Occipital lobe (tissue), 2 donors: Measurements from ENCODE around the gene TSPAN5. TPM values are rescaled to one million over a fixed set of nuclear protein-coding genes. Genes with fewer than 3 reads are reported as not detected.
"Not testable (repeated sequence)": the region's sequence is repeated elsewhere in the genome, so short reads cannot be mapped to it uniquely, and the experiment has no call there.

Experiments used
- DNase-seq: peaks from one replicate; lab custom pipeline; 2025; lab: John Stamatoyannopoulos, UW
- total RNA-seq: library from RNA; depleted of rRNA; stranded (reverse); fragments of >200 nt; gene quantifications from one replicate; pipeline ENCODE4 v1.2.3, GENCODE V29; 2014

The TSPAN5 gene
- total RNA-seq, 1 donor from 2014 or later, result 90.5 TPM

DNA sequence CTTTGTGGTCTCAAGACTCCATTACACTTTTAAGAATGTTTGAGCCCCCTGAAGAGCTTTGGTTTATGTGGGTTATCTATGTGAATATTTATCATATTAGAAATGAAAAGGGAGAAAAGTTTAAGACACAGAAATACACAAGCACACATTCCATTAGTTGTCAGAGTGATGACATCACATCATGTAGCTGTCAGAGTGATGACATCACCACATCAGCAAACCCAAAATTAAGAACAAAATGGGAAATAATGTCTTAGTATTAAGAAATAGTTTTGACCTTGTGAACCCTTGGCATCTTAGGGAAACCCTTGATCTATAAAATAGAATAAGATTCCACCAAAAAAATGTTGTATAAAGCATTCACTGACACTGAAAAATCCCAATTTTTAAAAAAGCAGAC is 195.9 kb downstream of the TSPAN5 start:
- DNase-seq, result no peak

DNA sequence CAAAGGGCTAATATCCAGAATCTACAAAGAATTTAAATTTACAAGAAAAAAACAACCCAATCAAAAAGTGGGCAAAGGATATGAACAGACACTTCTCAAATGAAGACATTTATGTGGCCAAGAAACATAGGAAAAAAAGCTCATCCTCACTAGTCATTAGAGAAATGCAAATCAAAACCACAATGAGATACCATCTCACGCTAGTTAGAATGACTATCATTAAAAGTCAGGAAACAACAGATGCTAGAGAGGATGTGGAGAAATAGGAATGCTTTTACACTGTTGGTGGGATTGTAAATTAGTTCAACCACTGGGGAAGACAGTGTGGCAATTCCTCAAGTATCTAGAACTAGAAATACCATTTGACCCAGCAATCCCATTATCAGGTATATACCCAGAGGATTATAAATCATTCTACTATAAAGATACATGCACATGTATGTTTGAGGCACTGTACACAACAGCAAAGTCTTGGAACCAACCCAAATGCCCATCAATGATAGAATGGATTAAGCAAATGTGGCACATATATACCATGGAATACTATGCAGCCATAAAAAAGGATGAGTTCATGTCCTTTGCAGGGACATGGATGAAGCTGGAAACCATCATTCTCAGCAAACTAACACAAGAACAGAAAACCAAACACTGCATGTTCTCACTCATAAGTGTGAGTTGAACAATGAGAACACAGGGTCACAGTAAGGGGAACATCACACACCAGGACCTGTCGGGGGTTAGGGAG is 197.1 kb downstream of the TSPAN5 start:
- DNase-seq, result not testable (repeated sequence)

DNA sequence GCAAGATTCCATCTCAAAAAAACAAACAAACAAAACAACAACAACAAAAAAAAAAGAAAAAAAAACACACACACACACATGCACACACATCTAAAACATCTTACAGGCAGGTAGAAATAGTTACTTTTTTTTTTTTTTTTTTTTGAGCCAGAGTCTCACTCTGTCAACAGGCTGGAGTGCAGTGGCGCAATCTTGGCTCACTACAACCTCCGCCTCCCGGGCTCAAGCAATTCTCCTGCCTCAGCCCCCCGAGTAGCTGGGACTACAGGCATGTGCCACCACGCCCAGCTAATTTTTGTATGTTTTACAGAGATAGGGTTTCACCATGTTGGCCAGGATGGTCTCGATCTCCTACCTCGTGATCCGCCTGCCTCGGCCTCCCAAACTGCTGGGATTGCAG is 201.0 kb downstream of the TSPAN5 start:
- DNase-seq, result not testable (repeated sequence)

DNA sequence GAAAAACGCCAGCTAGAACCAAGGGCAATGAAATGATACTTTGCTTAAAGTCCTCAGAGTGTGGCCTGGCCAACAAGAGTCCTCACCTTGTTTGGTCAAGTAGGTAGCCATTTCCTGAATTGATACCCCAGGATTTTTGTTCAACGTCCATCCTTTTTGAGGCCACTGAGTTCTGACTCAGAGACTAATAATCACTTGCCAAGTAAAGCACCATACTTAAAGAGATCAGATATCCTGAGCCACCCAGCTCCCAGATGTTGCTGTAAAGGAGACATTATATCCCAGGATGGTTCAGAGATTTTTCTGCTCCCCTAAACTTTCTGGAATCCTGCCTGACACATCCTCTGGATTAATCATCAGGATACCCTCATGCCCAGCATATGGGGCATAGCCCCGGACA is 206.3 kb downstream of the TSPAN5 start:
- no peak for DNase-seq

DNA sequence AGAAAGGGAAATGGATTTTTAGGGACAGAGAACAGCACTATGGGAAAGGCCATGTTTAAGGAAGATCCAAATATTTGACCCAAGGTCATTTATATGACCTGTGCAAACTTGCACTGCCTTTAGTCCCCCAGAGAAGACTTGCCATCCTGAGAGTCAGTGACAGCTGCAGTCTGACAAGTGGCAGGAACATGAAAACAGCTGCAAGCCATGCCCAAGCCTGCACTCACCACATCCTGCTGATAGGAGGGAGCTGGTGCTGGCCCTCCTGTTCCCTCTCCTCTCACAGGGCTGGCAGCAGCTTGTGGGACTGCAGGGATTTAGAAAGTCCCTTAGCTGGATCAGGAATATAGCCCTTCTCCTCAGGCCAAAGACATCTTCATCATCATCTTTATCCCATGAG is 209.5 kb downstream of the TSPAN5 start:
- DNase-seq, result no peak

DNA sequence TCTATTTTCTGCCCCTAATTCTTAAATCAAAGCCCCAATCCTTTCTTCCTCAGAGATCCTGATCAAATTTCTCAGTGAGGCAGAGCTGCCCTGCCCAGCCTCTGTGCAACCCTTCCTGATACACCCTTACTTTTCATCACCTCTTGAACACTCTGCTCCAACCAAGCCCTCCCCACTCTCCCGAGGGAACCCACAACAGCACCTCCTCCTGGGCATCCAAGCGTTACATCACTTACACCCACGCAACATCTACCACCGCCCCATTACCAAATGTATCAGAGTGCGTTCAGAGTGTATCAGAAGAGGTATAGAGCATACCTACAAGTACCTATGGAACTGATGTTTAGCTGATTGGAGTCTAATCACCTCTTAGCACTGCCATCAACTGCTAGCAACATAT is 210.8 kb downstream of the TSPAN5 start:
- DNase-seq, result no peak

DNA sequence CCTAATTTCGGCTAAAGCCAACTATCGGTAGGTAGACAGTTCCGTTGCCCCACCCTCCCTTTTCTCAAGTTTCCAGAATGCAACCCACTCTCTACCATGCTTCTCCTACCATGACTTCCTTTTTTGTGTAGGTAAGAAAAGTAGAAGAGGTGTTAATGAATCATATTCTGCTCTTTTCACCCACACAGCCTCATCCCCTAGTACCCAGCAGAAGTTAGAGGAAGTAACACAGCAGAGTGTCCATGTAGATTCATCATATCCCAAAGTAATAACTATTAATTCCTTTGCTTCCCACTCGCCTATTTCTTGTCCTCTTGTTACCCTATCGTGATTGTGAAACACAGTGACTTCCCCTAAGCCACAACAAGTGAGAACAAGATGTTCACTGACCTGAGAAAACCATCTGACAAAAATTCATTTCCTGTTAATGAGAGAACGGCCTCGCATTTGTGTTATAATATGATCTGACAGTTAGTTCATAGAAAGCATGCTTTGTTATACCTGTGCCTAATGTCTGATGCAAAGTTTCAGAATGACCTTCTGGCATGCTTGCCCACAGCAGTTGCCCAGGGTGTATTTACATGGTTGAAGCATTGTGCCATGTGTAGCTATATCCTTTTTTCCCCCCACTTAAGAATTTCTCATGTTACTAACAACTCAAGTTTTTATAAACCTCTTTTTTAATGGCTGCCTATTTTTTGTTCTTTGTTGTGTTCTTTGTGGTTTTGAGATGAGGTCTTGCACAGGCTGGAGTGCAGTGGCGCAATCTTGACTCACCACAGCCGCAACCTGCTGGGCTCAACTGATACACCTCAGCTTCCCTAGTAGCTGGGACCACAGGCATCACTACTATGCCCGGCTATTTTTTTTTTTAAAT is 211.7 kb downstream of the TSPAN5 start:
- DNase-seq, result no peak

DNA sequence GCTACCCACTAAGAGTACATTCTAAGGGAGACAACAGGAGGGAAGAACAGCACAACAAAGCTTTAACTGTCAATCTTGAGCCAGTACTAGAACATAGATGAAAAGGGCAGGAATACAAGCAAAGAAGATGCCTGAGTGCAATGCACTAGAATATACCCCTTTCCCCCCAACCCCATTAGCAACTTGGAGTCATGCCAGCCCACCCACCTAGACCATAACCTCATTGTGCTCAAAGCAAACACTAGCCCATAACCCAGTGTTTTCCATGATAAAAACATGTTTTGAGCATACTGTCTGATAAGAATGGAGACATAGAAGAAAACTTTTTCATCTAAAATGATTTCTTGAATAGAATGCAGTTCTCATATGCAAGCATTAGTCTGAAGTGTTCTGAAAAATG is 214.0 kb downstream of the TSPAN5 start:
- no peak for DNase-seq

DNA sequence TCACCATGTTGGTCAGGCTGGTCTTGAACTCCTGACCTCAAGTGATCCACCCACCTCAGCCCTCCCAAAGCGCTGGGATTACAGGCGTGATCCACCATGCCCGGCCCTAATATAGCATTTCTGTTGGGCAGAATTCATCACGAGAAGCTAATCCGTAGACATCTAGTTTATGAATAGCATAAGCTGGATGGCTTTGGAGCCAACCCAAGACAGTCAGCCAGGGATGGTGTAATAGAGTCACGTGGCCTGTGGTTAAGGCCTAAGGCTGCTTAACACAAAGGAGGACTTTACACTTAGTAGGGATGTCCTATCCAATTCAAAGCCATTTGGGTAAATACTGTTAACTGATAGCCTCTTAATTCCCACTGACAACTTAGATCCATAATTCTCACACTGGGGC is 223.6 kb downstream of the TSPAN5 start:
- no peak for DNase-seq

DNA sequence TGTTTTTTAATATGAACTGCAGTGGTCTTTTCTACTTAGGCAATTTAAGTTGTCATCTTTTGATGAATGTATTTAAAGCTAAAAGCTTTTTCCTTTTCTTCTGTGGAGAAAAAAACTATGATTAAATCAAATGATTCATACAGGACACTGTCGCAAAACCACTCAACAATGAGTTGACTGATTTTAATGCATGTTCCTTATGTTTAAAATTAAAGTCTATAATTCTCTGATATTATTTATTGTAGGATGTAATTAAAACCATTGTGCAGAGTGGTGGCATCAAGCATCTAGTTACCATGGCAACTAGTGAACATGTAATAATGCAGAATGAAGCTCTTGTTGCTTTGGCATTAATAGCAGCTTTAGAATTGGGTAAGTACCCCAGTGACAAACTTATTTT is 224.7 kb downstream of the TSPAN5 start:
- no peak for DNase-seq

DNA sequence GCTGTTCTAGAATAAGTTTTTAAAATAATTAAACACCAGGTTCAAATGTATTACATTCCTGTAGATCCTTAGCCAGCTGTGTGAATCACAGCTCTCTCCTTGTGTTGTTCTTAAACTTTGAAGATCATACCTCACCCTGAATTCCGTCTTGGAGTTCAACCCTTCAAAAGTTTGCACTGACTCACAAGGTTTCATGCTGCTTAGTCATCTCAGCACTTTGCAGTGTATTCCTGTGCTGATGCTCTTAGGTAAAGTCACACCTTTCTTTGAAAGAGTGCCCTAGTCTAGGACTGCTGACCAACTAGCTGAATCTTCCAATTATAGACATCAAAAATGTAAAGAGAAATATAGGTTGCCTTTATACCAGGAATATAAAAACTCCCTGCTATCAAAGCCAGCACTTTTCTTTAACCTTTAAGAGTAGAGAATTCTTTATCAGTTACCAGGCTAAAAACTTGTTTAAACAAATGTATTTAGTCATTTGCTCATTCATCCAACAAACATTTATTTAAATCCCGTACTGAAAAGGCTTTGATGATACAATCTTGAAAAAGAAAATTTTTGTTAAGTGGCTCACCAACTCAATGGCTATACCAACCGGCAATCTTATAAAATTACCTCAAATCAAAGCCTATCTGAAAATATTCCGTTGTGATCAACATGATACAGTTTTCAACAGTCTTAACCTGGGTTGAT is 227.6 kb downstream of the TSPAN5 start:
- no peak for DNase-seq

DNA sequence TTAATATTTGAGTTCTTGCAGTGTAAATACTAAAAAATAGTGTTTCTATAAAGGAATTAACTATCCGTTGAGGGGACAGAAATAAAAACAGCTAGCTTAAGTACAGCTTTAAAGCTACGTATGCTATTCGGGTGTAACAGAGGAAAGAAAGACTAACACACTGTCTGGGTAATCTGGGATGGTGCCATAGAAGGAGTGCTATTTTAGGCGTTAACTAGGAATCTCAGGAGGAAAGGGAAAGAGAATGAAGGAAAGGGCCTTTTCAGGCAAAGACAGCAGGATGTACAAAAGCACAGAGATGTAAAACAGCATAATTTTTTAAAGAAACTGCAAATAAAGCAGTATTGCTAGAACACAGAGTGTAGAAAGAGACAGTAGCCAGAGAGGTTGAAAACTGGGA is 235.4 kb downstream of the TSPAN5 start:
- no peak for DNase-seq

DNA sequence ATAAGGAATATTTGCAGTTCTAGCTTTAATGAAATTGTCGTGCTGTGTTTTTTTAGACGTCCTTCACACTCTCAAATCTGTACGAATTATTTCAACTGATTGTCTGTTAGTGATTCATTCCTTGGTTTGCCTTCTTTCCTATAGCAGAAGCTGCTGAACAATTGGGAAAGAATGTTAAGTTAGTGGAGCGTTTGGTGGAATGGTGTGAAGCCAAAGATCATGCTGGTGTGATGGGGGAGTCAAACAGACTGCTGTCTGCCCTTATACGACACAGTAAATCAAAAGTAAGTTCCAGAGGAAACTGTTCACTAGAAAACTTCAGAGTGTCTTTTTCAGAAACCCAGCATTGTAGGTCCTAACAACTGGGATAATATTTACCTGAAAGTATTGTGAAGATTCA is 237.3 kb downstream of the TSPAN5 start:
- no peak for DNase-seq
